ENCODE measurements around the gene RDH8. TPM values are rescaled to one million over a fixed set of nuclear protein-coding genes. Genes with fewer than 3 reads are reported as not detected.
A peak's percentile ranks its signal among the peaks of the same experiment; 100 is the strongest.

RDH8 gene
- total and polyA plus RNA-seq, 4 donors: not detected

GRCh38 chr19:10070730-10071446 lies 57.6 kb downstream of the RDH8 start:
- Histone ChIP-seq H3K27ac (ENCODE audit: low read depth in 1 of 2, low read length in 2 of 2) (peak overlapping the region; percentile 66 to 87), H3K36me3 (ENCODE audit: control insufficient read depth in 4 of 4, insufficient read depth in 3 of 4, low read depth in 1 of 4, low read length in 3 of 4) (peaks cover 4 to 14% (median 10%) of the 10 kb centered on the region in 4 donors), H3K27me3 (ENCODE audit: control insufficient read depth in 4 of 4, insufficient read depth in 4 of 4, low read length in 3 of 4) (no peaks in the 10 kb centered on the region), H3K4me3 (ENCODE audit: low read depth in 1 of 3, low read length in 3 of 3) (peak overlapping the region; percentile 54 to 76 (median 66)), H3K9ac (ENCODE audit: low read depth in 1 of 2, low read length in 2 of 2) (no peak overlapping the region), H3K4me1 (ENCODE audit: control insufficient read depth in 4 of 4, insufficient read depth in 4 of 4, low read length in 3 of 4) (peaks cover 10 to 45% (median 26%) of the 10 kb centered on the region in 4 donors), H3K9me3 (ENCODE audit: control insufficient read depth in 4 of 4, low read length in 3 of 4) (peaks cover 1 to 7% (median 6%) of the 10 kb centered on the region in 4 donors)
- peak; percentile 74 for TF ChIP-seq FOXA2 (IDR thresholded peaks at IDR 0.05)
- TF ChIP-seq, protein P1, sequence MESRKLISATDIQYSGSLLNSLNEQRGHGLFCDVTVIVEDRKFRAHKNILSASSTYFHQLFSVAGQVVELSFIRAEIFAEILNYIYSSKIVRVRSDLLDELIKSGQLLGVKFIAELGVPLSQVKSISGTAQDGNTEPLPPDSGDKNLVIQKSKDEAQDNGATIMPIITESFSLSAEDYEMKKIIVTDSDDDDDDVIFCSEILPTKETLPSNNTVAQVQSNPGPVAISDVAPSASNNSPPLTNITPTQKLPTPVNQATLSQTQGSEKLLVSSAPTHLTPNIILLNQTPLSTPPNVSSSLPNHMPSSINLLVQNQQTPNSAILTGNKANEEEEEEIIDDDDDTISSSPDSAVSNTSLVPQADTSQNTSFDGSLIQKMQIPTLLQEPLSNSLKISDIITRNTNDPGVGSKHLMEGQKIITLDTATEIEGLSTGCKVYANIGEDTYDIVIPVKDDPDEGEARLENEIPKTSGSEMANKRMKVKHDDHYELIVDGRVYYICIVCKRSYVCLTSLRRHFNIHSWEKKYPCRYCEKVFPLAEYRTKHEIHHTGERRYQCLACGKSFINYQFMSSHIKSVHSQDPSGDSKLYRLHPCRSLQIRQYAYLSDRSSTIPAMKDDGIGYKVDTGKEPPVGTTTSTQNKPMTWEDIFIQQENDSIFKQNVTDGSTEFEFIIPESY (IDR thresholded peaks at IDR 0.05): peak; percentile 85
- TF ChIP-seq NR2F2 (IDR thresholded peaks at IDR 0.05): peak; percentile 80
- TF ChIP-seq, protein P2, sequence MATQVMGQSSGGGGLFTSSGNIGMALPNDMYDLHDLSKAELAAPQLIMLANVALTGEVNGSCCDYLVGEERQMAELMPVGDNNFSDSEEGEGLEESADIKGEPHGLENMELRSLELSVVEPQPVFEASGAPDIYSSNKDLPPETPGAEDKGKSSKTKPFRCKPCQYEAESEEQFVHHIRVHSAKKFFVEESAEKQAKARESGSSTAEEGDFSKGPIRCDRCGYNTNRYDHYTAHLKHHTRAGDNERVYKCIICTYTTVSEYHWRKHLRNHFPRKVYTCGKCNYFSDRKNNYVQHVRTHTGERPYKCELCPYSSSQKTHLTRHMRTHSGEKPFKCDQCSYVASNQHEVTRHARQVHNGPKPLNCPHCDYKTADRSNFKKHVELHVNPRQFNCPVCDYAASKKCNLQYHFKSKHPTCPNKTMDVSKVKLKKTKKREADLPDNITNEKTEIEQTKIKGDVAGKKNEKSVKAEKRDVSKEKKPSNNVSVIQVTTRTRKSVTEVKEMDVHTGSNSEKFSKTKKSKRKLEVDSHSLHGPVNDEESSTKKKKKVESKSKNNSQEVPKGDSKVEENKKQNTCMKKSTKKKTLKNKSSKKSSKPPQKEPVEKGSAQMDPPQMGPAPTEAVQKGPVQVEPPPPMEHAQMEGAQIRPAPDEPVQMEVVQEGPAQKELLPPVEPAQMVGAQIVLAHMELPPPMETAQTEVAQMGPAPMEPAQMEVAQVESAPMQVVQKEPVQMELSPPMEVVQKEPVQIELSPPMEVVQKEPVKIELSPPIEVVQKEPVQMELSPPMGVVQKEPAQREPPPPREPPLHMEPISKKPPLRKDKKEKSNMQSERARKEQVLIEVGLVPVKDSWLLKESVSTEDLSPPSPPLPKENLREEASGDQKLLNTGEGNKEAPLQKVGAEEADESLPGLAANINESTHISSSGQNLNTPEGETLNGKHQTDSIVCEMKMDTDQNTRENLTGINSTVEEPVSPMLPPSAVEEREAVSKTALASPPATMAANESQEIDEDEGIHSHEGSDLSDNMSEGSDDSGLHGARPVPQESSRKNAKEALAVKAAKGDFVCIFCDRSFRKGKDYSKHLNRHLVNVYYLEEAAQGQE (IDR thresholded peaks at IDR 0.05): peak; percentile 23
- TF ChIP-seq RXRA (IDR thresholded peaks at IDR 0.05): peak; percentile 98 to 99
- TF ChIP-seq SP1 (IDR thresholded peaks at IDR 0.05): peak; percentile 99
- peak; percentile 80 to 87 for TF ChIP-seq HNF4A (conservative IDR thresholded peaks at IDR 0.05)
- peak; percentile 54 to 73 for TF ChIP-seq JUND (IDR thresholded peaks at IDR 0.05)
- TF ChIP-seq RAD21 (IDR thresholded peaks at IDR 0.05): peak in 1 of 2 donors; percentile 43
- TF ChIP-seq YY1 (IDR thresholded peaks at IDR 0.05): peak; percentile 58
- TF ChIP-seq, protein P3, sequence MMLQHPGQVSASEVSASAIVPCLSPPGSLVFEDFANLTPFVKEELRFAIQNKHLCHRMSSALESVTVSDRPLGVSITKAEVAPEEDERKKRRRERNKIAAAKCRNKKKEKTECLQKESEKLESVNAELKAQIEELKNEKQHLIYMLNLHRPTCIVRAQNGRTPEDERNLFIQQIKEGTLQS (IDR thresholded peaks at IDR 0.05): no peak
- TF ChIP-seq, protein P4, sequence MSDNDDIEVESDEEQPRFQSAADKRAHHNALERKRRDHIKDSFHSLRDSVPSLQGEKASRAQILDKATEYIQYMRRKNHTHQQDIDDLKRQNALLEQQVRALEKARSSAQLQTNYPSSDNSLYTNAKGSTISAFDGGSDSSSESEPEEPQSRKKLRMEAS (IDR thresholded peaks at IDR 0.05): peak; percentile 90
- TF ChIP-seq GABPA (IDR thresholded peaks at IDR 0.05 in 1 of 2, conservative IDR thresholded peaks at IDR 0.05 in 1 of 2): peak in 1 of 2 donors; percentile 69
- peak; percentile 79 for TF ChIP-seq FOXA1 (IDR thresholded peaks at IDR 0.05)
- TF ChIP-seq, protein P5, sequence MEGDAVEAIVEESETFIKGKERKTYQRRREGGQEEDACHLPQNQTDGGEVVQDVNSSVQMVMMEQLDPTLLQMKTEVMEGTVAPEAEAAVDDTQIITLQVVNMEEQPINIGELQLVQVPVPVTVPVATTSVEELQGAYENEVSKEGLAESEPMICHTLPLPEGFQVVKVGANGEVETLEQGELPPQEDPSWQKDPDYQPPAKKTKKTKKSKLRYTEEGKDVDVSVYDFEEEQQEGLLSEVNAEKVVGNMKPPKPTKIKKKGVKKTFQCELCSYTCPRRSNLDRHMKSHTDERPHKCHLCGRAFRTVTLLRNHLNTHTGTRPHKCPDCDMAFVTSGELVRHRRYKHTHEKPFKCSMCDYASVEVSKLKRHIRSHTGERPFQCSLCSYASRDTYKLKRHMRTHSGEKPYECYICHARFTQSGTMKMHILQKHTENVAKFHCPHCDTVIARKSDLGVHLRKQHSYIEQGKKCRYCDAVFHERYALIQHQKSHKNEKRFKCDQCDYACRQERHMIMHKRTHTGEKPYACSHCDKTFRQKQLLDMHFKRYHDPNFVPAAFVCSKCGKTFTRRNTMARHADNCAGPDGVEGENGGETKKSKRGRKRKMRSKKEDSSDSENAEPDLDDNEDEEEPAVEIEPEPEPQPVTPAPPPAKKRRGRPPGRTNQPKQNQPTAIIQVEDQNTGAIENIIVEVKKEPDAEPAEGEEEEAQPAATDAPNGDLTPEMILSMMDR (IDR thresholded peaks at IDR 0.05; ENCODE audit: low read depth, low read length, missing input control): no peak
- TF ChIP-seq HNF4G (IDR thresholded peaks at IDR 0.05): no peak
- peak; percentile 61 to 62 for TF ChIP-seq EGR1 (IDR thresholded peaks at IDR 0.05; ENCODE audit: low read depth in 2 of 2)
- no peak for TF ChIP-seq TAF1 (conservative IDR thresholded peaks at IDR 0.05)
- DNase-seq (ENCODE audit: low spot score): no peak
- WGBS: 27% methylated on average over 22 of the region's 22 CpGs

Small RNAs within 50 kb of the gene (small RNA-seq; reads per million reads assigned to genes)
- not detected for gene MIR5589

Other genes starting within 250 kb of the RDH8 start
- gene ZNF846, start 244.7 kb upstream of the RDH8 start, total RNA-seq: 1 to 10 TPM; 6.6 to 9.4 TPM
- gene ZNF846, start 244.7 kb upstream of the RDH8 start, polyA plus RNA-seq: 1 to 10 TPM; 1.6 to 6.7 TPM
- gene FBXL12, start 194.4 kb upstream of the RDH8 start, total RNA-seq: 10 to 100 TPM; 10.2 to 10.3 TPM
- gene FBXL12, start 194.4 kb upstream of the RDH8 start, polyA plus RNA-seq: 10 to 100 TPM in 1 of 2 donors, 1 to 10 TPM in 1; 10.0 to 11.7 TPM
- 100 to 1,000 TPM; 155 to 157 TPM for gene UBL5, start 185.6 kb upstream of the RDH8 start, total RNA-seq
- gene UBL5, start 185.6 kb upstream of the RDH8 start, polyA plus RNA-seq: 100 to 1,000 TPM; 252 to 339 TPM
- gene PIN1, start 178.2 kb upstream of the RDH8 start, total RNA-seq: 10 to 100 TPM; 35.7 to 44.1 TPM
- gene PIN1, start 178.2 kb upstream of the RDH8 start, polyA plus RNA-seq: 10 to 100 TPM; 34.4 to 51.3 TPM
- 1 to 10 TPM; 1.1 to 3.6 TPM for gene OLFM2, start 77.0 kb upstream of the RDH8 start, total RNA-seq
- gene OLFM2, start 77.0 kb upstream of the RDH8 start, polyA plus RNA-seq: 10 to 100 TPM in 1 of 2 donors, under 1 TPM in 1; 0.49 to 28.9 TPM
- 1 to 10 TPM in 1 of 2 donors, under 1 TPM in 1; 0.14 to 1.3 TPM for gene COL5A3, start 3.0 kb upstream of the RDH8 start, total RNA-seq
- 1 to 10 TPM in 1 of 2 donors, under 1 TPM in 1; 0.26 to 4.9 TPM for gene COL5A3, start 3.0 kb upstream of the RDH8 start, polyA plus RNA-seq
- gene SHFL, start 72.8 kb downstream of the RDH8 start, total RNA-seq: 10 to 100 TPM; 13.1 to 87.5 TPM
- 100 to 1,000 TPM in 1 of 2 donors, 10 to 100 TPM in 1; 82.0 to 104 TPM for gene SHFL, start 72.8 kb downstream of the RDH8 start, polyA plus RNA-seq
- 10 to 100 TPM in 1 of 2 donors, 1 to 10 TPM in 1; 7.8 to 10.5 TPM for gene ANGPTL6, start 89.2 kb downstream of the RDH8 start, total RNA-seq
- gene ANGPTL6, start 89.2 kb downstream of the RDH8 start, polyA plus RNA-seq: 10 to 100 TPM in 1 of 2 donors, 1 to 10 TPM in 1; 5.5 to 13.5 TPM
- 10 to 100 TPM; 10.4 to 18.1 TPM for gene PPAN, start 92.9 kb downstream of the RDH8 start, total RNA-seq
- gene PPAN, start 92.9 kb downstream of the RDH8 start, polyA plus RNA-seq: 10 to 100 TPM; 10.1 to 20.7 TPM
- 1 to 10 TPM; 3.2 to 4.1 TPM for gene P2RY11, start 98.2 kb downstream of the RDH8 start, total RNA-seq
- 1 to 10 TPM in 1 of 2 donors, under 1 TPM in 1; 0.68 to 5.3 TPM for gene P2RY11, start 98.2 kb downstream of the RDH8 start, polyA plus RNA-seq
- 10 to 100 TPM; 86.2 to 96.3 TPM for gene EIF3G, start 106.4 kb downstream of the RDH8 start, total RNA-seq
- gene EIF3G, start 106.4 kb downstream of the RDH8 start, polyA plus RNA-seq: 10 to 100 TPM; 71.0 to 84.4 TPM
- 10 to 100 TPM; 19.7 to 47.1 TPM for gene DNMT1, start 181.5 kb downstream of the RDH8 start, total RNA-seq
- 10 to 100 TPM in 1 of 2 donors, 1 to 10 TPM in 1; 8.7 to 20.3 TPM for gene DNMT1, start 181.5 kb downstream of the RDH8 start, polyA plus RNA-seq
- 1 to 10 TPM; 2.6 to 4.8 TPM for gene S1PR2, start 217.8 kb downstream of the RDH8 start, total RNA-seq
- 1 to 10 TPM; 1.2 to 4.0 TPM for gene S1PR2, start 217.8 kb downstream of the RDH8 start, polyA plus RNA-seq
- 10 to 100 TPM; 21.5 to 23.4 TPM for gene MRPL4, start 238.7 kb downstream of the RDH8 start, total RNA-seq
- gene MRPL4, start 238.7 kb downstream of the RDH8 start, polyA plus RNA-seq: 10 to 100 TPM; 44.0 to 74.8 TPM